NCI-H748 treated with DMSO at 0.1 percent for 48 hours (cell line): Measurements from ENCODE around the gene DNAH10.

Source experiments
- DNase-seq: peaks from one replicate; lab custom pipeline; 2025; lab: John Stamatoyannopoulos, UW

The DNAH10 gene, protein sequence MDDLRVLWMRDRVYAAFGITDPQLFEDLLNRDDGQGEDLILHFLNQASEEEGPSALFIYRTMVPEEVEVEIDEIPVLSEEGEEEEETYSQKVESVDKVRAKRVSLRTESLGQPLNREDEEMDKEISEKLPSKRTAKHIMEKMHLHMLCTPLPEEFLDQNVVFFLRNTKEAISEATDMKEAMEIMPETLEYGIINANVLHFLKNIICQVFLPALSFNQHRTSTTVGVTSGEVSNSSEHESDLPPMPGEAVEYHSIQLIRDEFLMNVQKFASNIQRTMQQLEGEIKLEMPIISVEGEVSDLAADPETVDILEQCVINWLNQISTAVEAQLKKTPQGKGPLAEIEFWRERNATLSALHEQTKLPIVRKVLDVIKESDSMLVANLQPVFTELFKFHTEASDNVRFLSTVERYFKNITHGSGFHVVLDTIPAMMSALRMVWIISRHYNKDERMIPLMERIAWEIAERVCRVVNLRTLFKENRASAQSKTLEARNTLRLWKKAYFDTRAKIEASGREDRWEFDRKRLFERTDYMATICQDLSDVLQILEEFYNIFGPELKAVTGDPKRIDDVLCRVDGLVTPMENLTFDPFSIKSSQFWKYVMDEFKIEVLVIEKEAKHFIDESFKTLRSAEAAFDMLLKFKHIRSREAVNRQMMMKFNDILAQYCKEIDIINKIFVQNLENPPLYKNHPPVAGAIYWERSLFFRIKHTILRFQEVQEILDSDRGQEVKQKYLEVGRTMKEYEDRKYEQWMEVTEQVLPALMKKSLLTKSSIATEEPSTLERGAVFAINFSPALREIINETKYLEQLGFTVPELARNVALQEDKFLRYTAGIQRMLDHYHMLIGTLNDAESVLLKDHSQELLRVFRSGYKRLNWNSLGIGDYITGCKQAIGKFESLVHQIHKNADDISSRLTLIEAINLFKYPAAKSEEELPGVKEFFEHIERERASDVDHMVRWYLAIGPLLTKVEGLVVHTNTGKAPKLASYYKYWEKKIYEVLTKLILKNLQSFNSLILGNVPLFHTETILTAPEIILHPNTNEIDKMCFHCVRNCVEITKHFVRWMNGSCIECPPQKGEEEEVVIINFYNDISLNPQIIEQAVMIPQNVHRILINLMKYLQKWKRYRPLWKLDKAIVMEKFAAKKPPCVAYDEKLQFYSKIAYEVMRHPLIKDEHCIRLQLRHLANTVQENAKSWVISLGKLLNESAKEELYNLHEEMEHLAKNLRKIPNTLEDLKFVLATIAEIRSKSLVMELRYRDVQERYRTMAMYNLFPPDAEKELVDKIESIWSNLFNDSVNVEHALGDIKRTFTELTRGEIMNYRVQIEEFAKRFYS (N-terminal part only)

DNA sequence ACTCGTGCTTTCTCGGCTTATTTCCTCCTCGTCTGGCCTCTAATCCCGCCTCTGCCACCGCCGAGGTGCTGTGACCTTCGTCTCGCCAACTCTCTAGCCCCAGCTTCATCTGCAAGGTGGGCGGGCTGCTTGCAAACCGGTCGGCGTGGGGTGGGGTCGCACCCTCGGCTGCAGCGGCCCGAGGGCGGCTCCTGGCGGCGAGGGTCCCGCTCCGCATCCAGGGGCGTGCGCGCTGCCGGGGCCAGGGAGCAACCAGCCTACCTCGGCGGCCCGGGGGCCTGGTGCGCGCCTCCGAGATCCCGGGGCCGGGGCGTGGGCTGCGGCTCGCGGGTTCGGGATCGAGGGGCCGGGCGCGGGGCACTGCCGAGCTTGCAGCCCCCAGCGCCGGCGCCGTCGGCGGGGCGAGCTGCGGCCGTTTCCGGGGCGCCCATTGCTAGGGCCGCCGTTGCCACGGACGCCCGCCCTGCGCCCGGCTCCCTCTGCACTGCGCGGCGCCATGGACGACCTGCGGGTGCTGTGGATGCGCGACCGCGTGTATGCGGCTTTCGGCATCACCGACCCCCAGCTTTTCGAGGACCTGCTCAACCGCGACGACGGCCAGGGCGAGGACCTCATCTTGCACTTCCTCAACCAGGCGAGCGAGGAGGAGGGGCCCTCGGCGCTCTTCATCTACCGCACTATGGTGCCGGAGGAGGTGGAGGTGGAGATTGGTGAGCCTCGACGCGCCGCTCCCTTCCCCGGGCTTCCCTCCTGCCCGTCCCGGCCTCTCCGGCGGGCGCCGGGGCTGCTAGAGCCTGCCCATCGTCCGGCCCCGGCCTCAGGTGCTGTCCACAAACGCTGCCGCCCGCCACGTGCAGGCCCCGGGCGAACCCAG is at the start of gene DNAH10:
TSS of gene DNAH10 (plus strand) at position 461 of the 874 bp plus-strand sequence. CDS start at position 497, 36 bp downstream.
- peak; percentile 28 for DNase-seq

DNA sequence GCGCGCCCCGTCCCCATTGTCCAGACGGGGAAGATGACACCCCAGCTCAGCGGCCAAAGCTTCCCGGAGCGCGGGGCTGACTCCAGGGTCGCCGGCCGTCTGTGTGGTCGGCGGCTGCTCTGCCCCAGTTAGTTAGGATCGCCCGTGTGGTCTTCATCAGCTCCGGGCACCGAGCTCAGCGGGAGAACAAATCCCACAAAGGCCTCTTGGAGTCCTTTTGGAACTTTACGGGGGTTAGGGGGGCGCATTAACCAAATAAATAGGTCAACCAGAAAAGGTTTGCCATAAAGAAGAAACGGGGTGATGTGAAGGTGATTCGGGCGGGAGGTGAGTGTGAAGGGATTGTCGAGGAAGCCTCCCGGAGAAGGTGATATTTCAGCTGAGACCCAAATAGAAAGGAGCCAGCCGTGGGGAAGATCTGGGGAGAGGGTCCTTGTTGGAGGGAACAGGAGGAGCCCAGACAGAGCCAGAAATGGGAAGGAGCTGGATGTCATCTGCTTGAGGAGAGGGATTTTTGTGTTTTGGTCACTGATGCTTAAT is 49.3 kb upstream of the DNAH10 start:
- DNase-seq = no peak

DNA sequence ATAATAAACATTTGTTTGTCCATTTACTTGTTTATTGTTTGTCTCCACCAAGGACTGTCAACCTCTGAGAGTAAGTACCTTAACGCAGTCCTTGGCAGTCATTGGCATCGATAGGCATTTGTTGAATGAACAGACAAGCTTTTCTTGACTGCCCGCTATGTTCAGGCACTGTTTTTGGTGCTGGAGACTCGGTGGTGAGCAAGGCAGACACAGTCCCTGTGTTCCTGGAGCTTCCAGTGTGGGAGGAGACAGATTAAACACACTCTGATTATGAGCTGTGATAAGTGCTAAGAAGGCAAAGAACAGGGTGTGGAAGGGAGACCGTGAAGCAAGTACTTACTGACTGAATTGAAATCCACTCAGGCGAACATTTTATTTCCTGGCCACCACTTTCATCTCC is 48.7 kb upstream of the DNAH10 start:
- no peak for DNase-seq

DNA sequence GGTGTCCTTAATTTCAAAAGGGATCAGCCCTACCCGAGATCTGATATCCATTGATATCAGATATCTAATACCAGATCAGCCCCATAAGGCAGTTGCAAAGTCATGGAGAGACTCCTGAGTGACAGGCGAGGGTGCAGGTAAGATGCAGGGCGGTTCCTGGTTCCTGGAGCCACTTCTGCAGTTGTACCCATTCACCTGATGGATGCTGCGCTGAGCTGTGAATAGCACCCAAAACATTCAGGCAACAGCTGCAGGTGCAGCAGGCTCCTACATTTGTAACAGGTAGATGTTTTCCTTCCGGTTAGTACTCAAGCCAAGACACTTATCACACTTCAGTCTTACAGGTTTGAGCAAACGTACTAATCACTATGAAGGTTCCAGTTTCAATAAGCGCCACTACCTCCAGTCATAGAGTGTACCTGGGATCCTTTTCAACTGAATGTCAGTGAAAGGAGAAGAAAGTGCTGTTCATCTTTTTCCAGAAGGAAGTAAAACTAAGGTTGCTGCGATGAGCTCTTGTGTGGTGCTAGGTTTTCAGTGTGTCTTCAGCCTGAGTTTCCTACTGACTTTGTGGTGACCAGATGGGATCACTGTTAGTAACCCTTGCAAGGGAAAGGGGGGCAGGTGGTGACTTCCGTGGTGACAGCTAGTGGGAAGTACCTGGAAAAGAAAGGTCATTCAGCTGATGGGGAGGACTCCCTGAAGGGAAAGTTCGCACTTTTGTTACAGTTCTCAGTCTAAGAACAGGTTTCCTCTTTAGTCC is 48.1 kb upstream of the DNAH10 start:
- no peak for DNase-seq

DNA sequence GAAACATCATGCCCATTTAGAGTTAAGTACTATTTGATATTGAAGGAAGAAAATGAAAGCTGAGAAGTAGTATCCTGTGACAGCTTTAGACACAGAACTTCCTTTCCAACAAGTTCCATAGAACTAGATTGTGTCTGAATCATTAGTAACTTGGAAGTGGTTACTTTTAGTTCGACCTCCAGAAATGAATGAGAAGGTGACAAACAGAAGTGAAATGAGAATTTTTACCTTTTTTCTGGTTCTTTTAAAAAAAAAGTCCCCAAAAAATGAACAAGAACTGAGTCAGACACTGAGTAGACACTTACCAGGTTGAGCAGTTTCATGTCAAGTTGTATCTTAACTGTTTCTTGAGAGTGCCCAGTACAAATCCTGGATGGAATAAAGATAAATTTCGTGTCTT is 46.9 kb upstream of the DNAH10 start:
- no peak for DNase-seq

DNA sequence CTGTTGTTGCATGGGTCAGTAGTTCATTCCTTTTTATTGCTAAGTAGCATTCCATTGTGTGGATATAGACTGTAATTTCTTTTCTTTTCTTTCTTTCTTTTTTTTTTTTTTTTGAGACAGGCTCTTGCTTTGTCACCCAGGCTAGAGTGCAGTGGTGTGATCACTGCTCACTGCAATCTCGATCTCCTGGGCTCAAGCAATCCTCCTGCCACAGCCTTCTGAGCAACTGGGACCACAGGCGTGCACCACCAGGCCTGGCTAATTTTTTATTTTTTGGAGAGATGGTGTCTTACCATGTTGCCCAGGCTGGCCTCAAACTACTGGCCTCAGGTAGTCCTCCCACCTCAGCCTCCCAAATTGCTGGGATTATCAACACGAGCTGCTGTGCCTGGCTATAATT is 44.8 kb upstream of the DNAH10 start:
- no peak for DNase-seq

DNA sequence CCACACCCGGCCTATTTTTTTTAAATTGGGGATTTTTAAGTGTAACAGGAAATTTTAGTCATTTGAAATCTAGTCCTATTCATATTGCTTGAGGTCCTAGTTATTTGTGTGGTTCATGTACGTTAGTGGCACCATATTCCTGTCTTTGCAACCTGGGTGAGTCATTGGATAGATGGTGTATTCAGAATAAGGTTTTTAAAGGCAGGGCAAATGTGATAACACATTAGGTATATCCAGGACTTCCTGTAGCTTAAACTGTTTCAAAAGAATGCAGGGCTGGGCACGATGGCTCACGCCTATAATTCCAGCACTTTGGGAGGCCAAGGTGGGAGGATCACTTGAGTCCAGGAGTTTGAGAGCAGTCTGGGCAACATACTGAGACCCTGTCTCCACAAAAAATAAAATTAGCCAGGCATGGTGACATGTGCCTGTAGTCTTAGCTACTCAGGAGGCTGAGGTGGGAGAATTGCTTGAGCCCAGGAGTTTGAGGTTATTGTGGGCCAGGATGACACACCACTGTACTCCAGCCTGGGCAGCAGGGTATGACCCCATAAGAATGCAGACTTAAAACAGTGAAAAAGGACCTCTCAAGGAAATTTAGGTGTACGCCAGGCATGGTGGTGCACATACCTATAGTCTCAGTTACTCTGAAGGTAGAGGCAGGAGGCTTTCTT is 41.8 kb upstream of the DNAH10 start:
- no peak for DNase-seq

DNA sequence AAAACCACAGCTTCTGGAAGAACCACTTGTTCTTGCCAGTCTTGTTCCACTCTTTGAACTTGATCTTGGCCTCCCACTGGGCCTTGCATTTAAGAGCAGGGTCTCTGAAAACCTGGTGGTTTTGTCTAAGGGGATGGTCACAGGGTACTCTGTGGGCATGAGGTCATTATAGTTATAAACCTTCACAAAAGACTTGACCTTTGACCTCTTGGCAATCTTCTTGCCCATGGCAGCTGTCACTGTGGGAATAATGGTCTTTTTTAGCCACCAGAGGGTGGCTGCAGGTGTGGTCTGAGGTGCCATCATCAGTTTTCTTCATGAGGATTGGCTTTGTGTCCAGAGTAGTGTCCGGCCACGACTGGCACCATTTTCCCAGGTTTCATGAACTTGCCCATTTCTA is 40.9 kb upstream of the DNAH10 start:
- no peak for DNase-seq

DNA sequence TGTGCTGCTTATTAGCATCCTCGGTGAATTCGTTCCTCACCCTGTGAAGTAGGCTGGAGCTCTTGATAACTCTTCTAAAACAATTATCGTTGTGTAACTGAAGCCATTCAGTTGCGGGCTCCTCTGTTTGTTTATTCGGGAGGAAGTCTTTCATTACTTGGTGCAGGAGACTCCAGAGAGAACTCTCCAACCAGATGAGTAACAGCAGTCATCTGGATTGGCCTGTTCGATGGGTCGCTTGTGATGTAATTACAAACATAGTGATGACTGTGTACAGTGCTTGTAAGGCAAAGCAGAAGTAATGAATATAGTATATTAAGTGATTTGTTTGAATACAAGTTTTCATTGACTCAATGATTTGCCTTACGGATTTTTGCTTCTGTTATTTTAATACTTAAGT is 39.1 kb upstream of the DNAH10 start:
- DNase-seq = no peak

DNA sequence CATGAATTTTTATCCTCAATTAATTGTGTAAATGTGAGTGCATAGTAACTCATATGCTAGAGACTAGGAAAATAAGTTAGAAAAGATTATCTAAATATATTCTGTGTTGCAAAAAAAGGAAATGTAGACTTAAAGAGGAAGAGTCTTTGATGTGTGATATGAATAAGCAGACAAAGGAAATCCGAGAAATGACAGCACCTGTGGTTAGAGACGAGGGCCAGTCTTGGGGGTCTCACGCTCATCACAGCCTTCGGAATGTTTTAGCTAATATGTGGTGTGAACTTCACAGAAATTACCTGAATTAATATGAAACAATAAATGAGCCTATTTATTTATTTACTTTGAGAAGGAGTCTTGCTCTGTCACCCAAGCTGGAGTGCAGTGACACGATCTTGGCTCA is 38.3 kb upstream of the DNAH10 start:
- no peak for DNase-seq

DNA sequence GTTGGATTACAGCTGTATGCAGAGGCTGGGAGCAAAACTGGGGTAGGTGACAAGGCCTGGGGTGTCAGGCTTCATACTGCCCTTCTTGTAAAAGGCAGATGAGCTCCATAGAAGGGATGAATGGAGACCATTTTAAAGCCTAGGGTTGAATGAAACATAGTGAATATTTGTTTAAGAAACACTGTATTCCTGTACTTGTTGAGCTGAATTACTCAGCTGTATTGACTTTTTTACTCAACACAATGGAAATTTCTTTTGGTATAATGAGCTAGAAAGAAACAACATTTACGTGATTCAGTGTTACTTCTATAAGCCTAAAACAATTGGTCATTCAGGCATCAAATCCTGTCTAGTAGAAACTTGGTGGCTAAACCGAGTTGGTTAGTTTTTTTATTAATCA is 35.9 kb upstream of the DNAH10 start:
- no peak for DNase-seq

DNA sequence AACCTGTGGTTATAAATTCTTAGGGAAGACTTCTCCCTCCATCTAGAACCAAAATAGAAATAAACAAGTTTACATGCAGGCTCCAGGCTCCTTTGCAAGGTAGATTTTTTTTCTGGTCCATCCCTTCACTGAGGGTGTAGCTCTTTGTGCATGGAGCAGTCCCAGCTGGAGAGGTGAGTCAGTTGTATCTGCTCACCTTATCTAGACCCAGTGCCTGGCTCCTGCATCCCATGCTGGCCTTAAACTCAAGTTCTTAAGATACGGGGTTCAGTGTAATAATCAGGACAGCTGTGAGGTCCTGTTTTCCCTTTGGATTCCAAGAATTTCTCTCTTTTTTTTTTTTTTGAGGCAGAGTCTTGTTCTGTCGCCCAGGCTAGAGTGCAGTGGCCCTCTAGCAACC is 35.1 kb upstream of the DNAH10 start:
- DNase-seq = no peak

DNA sequence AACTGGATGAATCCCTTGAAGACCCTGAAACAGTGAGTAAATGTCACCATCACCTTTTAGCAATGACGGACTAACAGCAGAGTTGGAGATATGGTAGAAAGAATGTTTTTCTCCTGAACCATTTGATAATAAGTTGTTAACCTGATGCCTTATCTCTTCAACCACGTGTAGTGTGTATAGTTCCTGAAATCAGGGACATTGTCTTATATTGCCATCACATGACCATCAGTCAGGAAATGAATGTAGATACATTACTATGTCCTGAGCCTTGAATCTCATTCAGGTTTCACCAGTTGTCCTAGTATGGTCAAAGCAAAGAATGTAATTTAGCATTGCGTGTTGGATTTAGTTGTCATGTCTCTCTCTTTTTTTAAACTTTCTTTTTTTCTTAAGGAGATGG is 34.2 kb upstream of the DNAH10 start:
- no peak for DNase-seq

DNA sequence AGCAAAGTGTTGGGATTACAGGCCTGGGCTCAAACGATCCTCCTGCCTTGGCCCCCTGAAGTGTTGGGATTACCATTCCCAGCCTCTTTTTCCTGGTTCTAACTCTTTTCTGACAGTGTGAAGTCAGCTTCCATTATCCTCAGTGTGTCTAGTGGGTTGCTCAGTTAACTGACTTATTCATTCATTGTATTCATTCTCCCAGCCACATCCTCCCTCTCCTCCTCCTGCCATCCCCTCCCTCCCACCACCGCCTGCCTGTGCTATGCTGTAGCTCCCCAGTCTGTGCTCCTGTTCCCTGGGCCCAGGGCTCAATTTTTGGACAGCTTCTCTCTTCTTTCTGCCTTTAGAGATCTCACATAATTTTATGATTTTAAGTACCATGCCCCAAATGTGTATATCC is 30.5 kb upstream of the DNAH10 start:
- DNase-seq = no peak

DNA sequence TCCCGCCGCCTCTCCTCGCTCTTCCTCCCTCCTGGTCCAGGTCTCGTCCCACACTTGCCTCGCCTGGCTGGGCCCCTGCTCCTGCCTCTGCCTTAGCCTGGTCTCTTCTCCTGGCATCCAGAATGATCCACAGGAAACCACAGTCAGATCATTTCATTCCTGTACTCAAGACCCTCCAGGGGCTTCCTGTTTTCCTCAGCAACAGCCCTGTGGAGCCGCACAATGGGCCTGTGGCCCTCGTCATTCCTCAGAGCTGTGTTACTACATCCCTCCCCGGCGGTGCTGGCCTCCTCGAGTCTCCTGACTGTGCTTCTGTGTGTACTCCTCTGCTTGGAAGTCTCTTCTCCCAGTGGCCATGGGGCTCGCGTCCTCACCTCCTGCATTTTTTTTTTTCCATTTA is 29.9 kb upstream of the DNAH10 start:
- DNase-seq = no peak

DNA sequence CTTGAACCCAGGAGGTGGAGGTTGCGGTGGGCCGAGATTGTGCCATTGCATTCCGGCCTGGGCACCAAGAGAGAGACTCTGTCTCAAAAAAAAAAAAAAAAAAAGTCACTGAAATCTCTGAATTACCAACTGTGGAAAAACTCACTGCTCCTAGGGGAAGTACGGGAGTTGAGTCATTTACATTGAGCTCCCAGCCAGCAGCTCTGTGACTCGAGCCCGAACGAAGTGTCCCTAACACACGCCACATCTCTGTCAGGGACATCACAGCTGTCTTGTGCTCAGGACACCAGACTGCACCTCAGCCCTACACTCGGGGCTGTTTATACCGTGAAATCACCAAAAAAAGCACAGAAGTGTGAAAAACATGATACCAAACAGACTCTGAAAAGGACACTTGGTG is 28.9 kb upstream of the DNAH10 start:
- DNase-seq = no peak

DNA sequence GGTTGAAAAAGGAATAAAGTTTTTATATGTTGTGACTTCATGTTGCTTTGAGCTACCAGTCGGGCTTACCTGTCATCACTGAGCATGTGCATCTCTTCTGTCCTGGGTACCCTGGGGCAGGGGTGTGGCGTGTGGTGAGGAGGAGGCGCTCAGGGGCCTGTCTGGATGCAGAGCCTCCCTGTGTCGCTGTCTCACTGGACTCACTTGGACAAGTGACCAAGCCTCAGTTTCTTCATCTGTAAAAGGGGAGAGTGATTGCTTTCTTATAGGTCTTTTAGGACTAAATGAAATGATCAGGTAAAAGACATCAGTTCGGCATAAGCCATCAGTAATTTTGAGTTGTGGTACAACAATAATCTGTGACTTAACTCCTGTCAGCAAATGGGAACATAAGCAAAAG is 27.8 kb upstream of the DNAH10 start:
- DNase-seq = no peak

DNA sequence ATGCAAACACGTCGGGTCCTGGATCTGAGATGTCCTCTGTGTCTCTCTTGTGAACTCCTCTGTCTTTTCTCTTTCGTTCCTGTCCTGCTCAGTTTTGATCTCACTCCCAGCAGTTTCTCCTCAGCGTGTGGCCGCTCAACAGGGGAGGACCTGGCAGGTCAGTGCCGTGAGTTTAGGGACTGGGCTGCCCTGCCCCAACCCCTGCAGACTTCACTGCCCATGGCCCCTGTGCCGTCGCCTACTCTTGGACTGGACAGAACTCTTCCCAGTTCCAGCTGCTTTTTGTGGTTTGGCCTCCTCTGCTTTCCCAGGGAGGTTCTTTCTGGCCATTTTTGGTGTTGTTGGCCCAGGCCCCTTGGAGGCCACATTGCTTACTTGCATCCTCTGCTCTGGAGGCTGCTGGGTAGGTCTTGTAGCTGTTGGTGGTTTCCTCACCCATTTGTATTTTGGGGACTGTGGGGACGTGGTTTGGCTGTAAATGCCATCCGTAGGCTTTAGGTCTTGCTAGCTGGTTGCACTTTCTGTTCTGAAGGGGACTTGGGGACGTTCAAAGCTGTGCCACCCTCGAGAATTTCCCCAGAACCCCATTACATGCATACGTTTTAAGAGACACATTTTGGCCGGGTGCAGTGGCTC is 20.0 kb upstream of the DNAH10 start:
- DNase-seq = no peak

DNA sequence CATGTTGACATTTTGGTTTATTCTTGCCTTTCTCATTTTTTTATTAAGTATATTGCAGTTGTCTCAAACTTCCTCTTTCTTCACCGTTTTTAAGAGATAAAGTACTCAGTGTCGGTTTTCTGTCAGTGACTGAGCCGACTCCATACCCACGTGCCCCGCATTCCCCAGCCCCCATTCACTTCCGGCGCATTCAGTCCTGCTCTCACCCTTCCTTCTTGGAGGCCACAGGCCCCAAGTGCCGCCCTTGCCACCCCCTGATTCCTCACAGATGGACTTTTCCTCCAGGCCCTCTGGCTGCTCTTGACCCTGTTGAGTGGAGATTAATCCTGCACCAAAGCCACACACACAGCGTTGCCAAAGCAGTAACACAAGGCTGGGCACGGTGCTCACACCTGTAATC is 19.1 kb upstream of the DNAH10 start:
- no peak for DNase-seq
